ENCODE results near the gene PLA2G4B. TPM values are rescaled to one million over a fixed set of nuclear protein-coding genes. Genes with fewer than 3 reads are reported as not detected.

The PLA2G4B gene
- total RNA-seq, 2 donors from 2014 or later, result 6.9 to 10.1 TPM

GRCh38 chr15:41836713-41837454 is 1.8 kb upstream of the PLA2G4B start:
- peaks cover 12% of the 10 kb centered on the region for H3K36me3 Mint-ChIP-seq (ENCODE audit: low read depth)

GRCh38 chr15:41839781-41840491 is 1.3 kb downstream of the PLA2G4B start:
- Histone ChIP-seq H3K9ac (ENCODE audit: extremely low read depth, low read length, poor library complexity, severe bottlenecking) (no peak overlapping the region), H3K9me3 (ENCODE audit: control insufficient read depth, low read length) (no peaks in the 10 kb centered on the region), H3K36me3 (ENCODE audit: control insufficient read depth, insufficient read depth, low read length) (no peaks in the 10 kb centered on the region), H3K4me1 (ENCODE audit: control insufficient read depth, insufficient read depth, low read length) (no peaks in the 10 kb centered on the region), H3K4me3 (ENCODE audit: low read length) (no peak overlapping the region), H3K27me3 (ENCODE audit: control insufficient read depth, insufficient read depth, low read length, poor library complexity, severe bottlenecking) (no peaks in the 10 kb centered on the region), H3K27ac (ENCODE audit: low read depth, low read length) (no peak overlapping the region)
- no peaks in the 10 kb centered on the region for H3K9me3 Mint-ChIP-seq
- no peak overlapping the region for H3K4me3 Mint-ChIP-seq
- peaks cover 12% of the 10 kb centered on the region for H3K36me3 Mint-ChIP-seq (ENCODE audit: low read depth)
- WGBS, 2 experiments (ENCODE audit: insufficient coverage in 1 of 2, insufficient read length in 1 of 2), result 93 to 97% methylated on average over 5 to 14 of the region's 16 CpGs
- no peak overlapping the region for H3K27ac Mint-ChIP-seq
- H3K27me3 Mint-ChIP-seq (ENCODE audit: insufficient read depth), result no peaks in the 10 kb centered on the region
- H3K4me1 Mint-ChIP-seq, result no peaks in the 10 kb centered on the region
- DNase-seq, result no peak
- TF ChIP-seq, protein P1, sequence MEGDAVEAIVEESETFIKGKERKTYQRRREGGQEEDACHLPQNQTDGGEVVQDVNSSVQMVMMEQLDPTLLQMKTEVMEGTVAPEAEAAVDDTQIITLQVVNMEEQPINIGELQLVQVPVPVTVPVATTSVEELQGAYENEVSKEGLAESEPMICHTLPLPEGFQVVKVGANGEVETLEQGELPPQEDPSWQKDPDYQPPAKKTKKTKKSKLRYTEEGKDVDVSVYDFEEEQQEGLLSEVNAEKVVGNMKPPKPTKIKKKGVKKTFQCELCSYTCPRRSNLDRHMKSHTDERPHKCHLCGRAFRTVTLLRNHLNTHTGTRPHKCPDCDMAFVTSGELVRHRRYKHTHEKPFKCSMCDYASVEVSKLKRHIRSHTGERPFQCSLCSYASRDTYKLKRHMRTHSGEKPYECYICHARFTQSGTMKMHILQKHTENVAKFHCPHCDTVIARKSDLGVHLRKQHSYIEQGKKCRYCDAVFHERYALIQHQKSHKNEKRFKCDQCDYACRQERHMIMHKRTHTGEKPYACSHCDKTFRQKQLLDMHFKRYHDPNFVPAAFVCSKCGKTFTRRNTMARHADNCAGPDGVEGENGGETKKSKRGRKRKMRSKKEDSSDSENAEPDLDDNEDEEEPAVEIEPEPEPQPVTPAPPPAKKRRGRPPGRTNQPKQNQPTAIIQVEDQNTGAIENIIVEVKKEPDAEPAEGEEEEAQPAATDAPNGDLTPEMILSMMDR (conservative IDR thresholded peaks at IDR 0.05), result no peak

More at GRCh38 chr15:41836713-41837454, 1.8 kb upstream of the PLA2G4B start:
- Histone ChIP-seq H3K27me3 (ENCODE audit: control insufficient read depth, insufficient read depth, low read length, poor library complexity, severe bottlenecking) (no peaks in the 10 kb centered on the region), H3K4me1 (ENCODE audit: control insufficient read depth, insufficient read depth, low read length) (no peaks in the 10 kb centered on the region), H3K27ac (ENCODE audit: low read depth, low read length) (no peak overlapping the region), H3K4me3 (ENCODE audit: low read length) (no peak overlapping the region), H3K9ac (ENCODE audit: extremely low read depth, low read length, poor library complexity, severe bottlenecking) (no peak overlapping the region), H3K9me3 (ENCODE audit: control insufficient read depth, low read length) (no peaks in the 10 kb centered on the region), H3K36me3 (ENCODE audit: control insufficient read depth, insufficient read depth, low read length) (no peaks in the 10 kb centered on the region)
- H3K4me1 Mint-ChIP-seq, result no peaks in the 10 kb centered on the region
- no peak overlapping the region for H3K4me3 Mint-ChIP-seq
- no peaks in the 10 kb centered on the region for H3K27me3 Mint-ChIP-seq (ENCODE audit: insufficient read depth)
- H3K27ac Mint-ChIP-seq, result peak overlapping the region; percentile 74
- WGBS, 2 experiments (ENCODE audit: insufficient coverage in 1 of 2, insufficient read length in 1 of 2), result 92 to 96% methylated on average over 19 to 23 of the region's 23 CpGs
- DNase-seq, result no peak
- TF ChIP-seq, protein P1 (conservative IDR thresholded peaks at IDR 0.05), result no peak
- no peaks in the 10 kb centered on the region for H3K9me3 Mint-ChIP-seq

DNA sequence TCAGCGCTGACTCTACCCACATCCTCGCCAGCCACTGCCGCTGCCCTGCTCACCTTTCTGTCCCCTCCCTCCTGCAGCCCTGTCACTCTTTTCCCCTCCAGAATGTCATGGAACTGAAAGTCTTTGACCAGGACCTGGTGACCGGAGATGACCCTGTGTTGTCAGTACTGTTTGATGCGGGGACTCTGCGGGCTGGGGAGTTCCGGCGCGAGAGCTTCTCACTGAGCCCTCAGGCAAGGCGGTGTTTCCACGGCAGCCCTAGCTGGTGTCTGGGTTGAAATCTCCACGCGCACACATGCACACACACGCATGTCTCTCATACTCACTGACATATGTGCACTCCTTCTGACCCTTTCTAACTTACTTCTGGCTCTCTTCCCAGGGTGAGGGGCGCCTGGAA is 2.0 kb downstream of the PLA2G4B start:
- Mint-ChIP-seq H3K27ac (peak overlapping the region; percentile 44), H3K27me3 (ENCODE audit: insufficient read depth) (no peaks in the 10 kb centered on the region)
- no peak overlapping the region for H3K9ac ChIP-seq (ENCODE audit: extremely low read depth, low read length, poor library complexity, severe bottlenecking)

More for the DNA sequence above, 2.0 kb downstream of the PLA2G4B start:
- Histone ChIP-seq H3K4me3 (ENCODE audit: low read length) (no peak overlapping the region), H3K27me3 (ENCODE audit: control insufficient read depth, insufficient read depth, low read length, poor library complexity, severe bottlenecking) (no peaks in the 10 kb centered on the region), H3K27ac (ENCODE audit: low read depth, low read length) (no peak overlapping the region), H3K9me3 (ENCODE audit: control insufficient read depth, low read length) (no peaks in the 10 kb centered on the region), H3K36me3 (ENCODE audit: control insufficient read depth, insufficient read depth, low read length) (no peaks in the 10 kb centered on the region), H3K4me1 (ENCODE audit: control insufficient read depth, insufficient read depth, low read length) (no peaks in the 10 kb centered on the region)
- Mint-ChIP-seq H3K4me3 (no peak overlapping the region), H3K36me3 (ENCODE audit: low read depth) (peaks cover 12% of the 10 kb centered on the region), H3K9me3 (no peaks in the 10 kb centered on the region), H3K4me1 (no peaks in the 10 kb centered on the region)
- 87 to 93% methylated on average over 10 to 15 of the region's 15 CpGs for WGBS, 2 experiments (ENCODE audit: insufficient coverage in 1 of 2, insufficient read length in 1 of 2)
- TF ChIP-seq, protein P1 (conservative IDR thresholded peaks at IDR 0.05), result no peak
- no peak for DNase-seq
